GM21390 (cell line): Measurements from ENCODE around the gene DOCK1.

Source experiments
- ATAC-seq: cut with Tn5 transposase; IDR thresholded peaks from one replicate; pipeline ENCODE4 v1.9.1; 2021; ENCODE audit not compliant: unreplicated experiment

DOCK1 gene

DNA sequence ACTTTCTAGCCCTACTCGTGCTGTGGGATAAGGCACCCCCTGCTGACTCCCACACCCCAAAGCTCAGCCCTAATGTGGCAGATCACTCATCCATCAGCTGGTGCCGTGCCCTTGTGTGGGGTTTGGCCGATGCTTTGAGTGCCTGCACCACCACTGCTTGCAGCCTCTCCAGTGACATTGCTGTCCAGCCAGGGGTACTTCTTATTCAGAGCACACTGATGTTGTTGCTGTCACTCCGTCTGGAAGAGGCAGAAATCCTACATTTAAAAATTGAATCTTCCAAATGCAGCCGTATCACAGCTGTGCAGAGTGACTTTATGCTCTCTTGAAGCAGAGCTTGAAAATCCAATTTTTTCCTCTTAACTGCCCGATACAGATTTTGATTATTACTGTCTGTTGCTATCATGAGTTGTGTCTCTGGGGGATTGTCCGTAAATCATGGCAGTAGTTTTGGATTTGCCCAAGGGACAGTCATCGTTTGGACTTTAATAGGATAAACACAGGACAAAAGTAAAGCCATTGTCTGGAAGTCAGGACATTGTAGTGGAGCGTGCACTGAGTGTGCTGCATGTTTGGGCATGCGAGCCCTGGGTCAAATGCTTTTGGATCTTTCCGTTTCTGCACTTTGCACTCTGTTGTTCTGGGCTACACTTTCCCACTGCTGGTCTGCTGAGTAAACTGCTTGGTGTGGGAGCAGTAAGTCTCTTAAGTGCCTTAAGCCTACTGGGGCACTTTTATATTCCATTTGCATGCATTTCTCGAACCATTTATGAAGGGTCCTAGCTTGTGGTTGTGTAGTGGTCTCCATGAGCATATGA, 128.2 kb downstream of the DOCK1 start:
- ATAC-seq: no peak

GRCh38 chr10:127034034-127034633, 128.9 kb downstream of the DOCK1 start:
- ATAC-seq: no peak

DNA sequence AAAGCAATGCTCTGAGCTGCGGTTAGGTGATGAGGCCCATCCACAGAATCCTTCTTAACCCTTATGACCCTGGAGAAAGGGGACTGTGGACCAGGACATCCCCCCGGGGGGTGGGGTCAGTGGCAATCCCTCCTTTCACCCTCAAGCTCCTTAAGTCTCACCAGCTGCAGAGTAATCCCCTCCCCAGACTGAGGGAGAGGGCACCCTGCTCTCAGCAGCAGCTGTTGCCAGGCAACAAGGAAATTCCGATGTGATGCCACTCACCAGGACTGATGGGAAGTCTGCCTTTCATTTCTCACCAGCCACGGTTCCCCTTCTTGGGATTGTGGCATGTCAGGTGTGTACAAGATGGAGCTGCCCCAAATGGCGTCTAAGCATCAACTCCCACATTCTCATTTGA, 129.6 kb downstream of the DOCK1 start:
- ATAC-seq: no peak

- ATAC-seq: no peak
These were observed 130.6 kb downstream of the DOCK1 start for GRCh38 chr10:127035827-127036226.

DNA sequence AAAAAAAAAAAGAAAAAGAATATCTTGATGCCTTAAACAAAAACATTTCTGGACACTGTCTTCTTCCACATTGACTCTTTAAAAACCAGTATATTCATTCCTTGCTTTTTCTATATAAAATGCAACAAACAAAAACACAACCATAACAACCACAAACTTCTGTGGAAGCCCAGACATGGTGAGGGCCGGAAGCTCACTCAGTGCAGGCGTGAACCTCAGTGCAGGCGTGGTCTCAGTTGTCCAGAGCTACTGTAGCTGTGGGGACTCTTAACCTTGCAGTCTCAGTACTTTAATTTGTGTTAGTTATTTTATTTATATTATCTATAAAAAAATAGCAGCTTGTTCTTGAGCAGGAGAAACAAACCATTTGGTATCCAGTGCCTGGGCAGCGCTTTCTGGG, 131.8 kb downstream of the DOCK1 start:
- no peak for ATAC-seq

DNA sequence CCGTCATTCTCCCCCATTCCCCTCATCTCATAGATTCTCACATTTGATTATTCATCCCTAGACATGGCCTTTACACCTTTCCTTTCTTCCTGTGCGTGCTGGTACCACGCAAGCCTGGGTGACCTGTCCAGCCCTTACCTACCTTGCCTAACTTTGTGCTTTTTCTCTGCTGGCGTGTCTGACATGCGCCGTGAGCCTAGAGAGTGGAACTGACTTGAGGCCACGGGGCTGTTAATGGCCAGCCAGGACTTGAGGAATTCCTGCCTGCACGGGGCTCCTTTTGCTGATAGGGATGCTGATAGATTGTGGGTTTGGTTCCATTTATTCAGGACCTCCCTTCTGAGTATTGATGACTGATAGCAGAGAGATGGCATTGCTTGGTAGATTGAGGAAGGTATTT, 134.2 kb downstream of the DOCK1 start:
- ATAC-seq: no peak

GRCh38 chr10:127040756-127041155, 135.5 kb downstream of the DOCK1 start:
- ATAC-seq: no peak

- ATAC-seq: no peak
These were observed 136.3 kb downstream of the DOCK1 start for GRCh38 chr10:127041552-127041951.

GRCh38 chr10:127043301-127043700, 138.1 kb downstream of the DOCK1 start:
- no peak for ATAC-seq

GRCh38 chr10:127044186-127044585, 139.0 kb downstream of the DOCK1 start:
- ATAC-seq: no peak

DNA sequence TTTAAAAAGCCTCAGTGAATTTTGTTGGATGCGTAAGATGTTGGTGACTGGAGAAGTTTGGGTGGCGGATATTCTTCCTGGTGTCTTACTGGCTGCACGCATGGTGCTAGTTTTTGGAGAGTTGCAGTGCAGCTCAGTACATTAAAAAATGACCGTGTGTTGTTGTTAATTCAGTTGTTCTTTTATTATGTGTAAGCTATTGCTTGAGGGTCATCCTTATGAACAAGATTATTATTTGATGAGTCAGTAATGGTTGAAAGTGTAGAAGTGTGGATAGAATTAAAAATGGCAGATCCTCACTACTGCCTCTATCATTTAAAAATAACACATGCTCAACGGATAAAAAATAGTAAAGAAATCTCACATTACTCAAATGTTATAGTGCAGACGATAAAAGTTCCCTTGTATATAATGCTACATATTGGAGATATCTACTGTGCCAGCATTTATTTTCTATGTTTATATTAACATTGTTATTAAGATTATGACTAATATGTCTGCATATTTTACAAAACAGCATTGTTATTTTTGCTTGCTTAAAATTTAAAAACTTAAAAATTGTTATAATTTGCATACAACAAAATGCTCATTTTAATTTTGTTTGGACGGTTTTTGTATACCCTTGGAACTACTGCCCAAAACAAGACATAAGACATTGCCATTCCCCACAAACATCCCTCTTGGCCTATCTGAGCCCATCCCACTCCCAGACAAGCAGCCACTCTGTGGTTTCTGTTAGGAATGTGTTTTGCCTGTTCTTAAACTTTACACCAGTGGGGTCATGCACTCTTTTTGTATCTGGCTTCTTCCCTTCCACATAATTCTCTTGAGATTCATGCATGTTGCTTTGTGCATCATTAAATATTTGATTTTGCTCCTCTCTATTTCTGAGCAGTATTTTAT, 142.0 kb downstream of the DOCK1 start:
- no peak for ATAC-seq

GRCh38 chr10:127047878-127048238, 142.6 kb downstream of the DOCK1 start:
- ATAC-seq: no peak

DNA sequence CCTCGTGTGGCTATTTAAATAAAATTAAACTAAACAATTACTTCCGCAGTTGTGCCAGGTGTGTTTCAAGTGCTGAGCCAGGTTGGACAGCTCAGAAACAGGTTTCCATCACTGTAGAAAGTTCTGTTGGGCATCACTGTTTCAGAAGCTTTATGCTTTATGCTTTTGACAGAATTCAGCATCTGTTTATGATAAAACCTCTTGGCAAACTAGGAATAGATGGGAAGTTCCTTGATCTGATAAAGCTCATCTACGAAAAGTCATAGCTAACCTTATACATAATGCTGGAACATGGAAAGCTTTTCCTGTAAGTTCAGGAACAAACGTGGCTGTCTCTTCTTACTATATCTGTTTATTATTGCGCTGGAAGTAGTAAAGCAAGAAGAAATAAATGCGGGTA, 143.4 kb downstream of the DOCK1 start:
- no peak for ATAC-seq

DNA sequence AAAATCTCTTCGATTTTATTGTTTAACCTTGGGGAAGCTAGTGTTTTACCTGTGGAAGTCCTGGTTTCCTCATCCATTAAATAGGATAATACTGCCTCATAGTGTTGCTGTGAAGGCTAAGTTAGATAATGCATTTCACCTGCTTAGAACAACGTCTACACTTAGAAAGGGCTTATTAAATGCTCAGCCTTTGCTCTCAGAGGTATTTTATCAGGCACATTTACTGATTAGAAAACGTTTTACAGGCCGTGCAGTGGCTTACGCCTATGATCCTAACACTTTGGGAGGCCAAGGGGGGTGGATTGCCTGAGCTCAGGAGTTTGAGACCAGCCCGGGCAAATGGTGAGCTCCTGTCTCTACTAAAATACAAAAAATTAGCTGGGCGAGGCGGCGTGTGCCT, 146.8 kb downstream of the DOCK1 start:
- no peak for ATAC-seq

DNA sequence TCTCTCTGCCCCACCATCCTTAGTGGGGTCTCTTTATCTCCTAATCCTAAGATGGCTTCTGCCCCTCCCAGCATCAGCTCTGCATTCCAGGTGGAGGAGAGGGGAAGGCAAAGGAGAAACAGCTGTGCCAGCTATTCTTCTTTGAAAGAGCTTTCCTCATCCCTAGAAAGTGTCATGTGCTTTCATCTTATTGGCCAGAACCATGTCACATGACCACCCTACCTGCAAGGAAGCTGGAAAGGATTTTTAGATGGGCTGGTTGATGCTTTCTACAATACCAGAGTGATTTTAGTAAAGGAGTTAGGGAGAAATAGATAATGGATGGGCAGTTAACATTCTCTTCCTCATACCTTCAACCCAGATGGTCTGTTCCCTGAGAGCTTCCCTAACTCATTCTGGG, 150.0 kb downstream of the DOCK1 start:
- no peak for ATAC-seq

DNA sequence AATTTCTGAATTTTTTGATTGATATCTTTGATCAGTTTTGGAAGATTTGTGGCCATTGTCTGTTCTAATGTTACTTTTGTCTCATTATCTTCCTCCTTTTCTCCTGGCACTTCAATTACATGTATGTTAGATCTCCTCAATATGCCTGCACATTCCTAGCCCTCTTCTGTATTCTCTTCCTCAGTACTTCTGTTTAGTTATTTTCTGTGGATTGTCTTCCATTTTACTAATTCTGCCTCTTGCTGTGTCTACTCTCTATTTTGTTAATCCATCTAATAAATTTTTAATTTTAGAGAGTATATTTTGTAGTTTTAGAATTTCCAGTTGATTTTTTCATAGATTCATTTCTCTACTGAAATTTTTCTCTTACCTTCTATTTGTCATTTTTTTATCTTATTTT, 154.1 kb downstream of the DOCK1 start:
- ATAC-seq: no peak

DNA sequence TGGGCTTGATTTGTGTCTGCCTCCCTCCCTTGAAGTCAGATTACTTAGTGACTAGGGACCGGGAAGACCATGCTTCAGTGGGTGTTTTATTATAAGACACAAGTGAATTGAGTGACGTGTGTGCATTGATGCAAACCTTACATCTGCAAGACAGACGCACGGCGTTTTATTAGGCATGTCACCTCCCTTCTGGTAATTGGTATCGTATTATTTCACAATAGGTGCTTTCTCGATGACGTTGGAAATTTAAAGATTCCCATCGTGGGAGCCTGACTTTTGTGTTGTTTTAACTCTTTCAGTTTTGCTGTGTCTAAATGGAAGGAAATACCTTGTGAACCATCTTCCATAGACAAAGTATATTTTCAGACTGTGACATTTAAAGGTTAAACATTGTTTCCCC, 158.5 kb downstream of the DOCK1 start:
- ATAC-seq: no peak

GRCh38 chr10:127064474-127064873, 159.2 kb downstream of the DOCK1 start:
- ATAC-seq: no peak

DNA sequence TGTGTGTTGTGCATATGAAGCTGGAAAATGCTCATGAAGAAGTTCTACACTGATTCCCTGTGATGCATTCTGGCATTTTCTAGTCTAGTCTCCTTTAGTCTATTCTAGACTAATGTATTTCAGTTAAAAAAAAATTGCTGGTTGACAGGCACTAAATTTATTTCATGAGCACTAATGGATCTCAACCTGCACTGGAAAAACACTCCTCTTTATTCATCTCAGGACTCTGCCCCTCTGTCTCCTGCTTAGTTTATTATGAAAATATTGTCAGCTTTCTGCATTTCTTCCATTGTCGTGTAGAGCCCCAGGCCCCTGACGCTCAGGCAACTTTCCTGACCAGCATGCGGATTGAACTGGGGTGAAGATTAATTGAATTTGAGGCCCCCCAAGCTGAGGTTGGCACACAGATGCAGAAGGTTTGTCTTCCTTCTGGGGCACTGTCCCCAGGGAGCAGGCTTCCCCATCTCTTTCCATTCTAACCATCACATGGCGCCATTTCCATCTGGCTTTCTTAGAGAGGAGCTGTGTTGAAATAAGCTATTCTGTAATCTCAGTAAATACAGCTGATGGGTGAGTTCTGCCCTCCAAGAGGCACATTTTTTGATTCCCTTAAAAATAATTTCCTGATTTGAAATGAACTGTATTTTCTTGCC, 162.4 kb downstream of the DOCK1 start:
- no peak for ATAC-seq

DNA sequence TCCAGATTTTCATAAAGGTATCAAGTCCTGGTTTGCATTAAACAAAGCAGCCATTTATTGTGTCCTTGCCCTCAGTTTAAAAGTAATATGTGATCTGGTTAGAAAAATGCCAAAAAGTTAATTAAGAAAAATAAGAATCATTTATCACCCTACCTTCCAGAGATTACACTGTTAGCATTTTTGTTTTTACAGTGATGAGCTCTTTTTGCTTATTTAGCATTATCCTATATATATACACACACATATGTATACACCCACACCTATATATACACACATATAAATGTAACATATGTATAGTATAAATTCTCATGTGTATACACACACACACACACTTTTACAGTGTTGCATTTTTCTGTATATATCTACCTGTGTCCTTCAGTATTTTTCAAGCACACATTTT, 163.3 kb downstream of the DOCK1 start:
- no peak for ATAC-seq

DNA sequence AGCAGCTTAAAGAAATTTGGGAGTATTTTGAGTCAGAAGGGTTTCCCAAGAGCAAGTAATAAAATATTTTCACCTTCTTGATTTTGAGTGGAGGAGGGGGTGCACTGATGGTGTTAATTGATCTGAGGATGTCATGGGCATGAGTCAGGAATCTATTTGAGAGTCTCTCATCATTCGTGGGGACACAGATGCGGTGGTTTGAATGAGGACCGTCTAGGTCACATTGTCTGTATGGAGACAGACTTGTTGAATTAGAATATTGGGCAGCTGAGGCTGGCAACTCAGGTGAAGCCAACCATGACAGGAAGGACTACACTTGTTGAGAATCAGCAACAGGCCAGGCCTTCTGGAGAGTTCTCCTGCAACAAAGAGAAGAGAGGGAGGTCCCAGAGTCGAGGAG, 164.2 kb downstream of the DOCK1 start:
- ATAC-seq: no peak
